Astrocyte (in vitro differentiated cells and primary cell): Measurements from ENCODE around the gene TRPM7. TPM values are rescaled to one million over a fixed set of nuclear protein-coding genes. Genes with fewer than 3 reads are reported as not detected.

Experiments
- DNase-seq: peaks from one replicate; pipeline ENCODE4 v3.0.0-alpha.2; 2010; ENCODE audit warnings: low read depth
- FAIRE-seq: peaks from 2 replicates; lab custom pipeline; 2011; peaks lifted over from hg19 to GRCh38; lab: Jason Lieb, UNC
- H2AFZ ChIP-seq: 2 replicates; pipeline ENCODE4 v1.6.0; 2012; ENCODE audit warnings: low read depth, low read length, inconsistent platforms
- H3K27ac ChIP-seq: 2 replicates; pipeline ENCODE4 v1.5.1; 2011; ENCODE audit warnings: low read depth, low read length, inconsistent platforms
- H3K27me3 ChIP-seq: 2 replicates; pipeline ENCODE4 v1.6.0; 2011; ENCODE audit warnings: low read length, inconsistent platforms; ENCODE audit not compliant: insufficient read depth
- H3K36me3 ChIP-seq: 2 replicates; pipeline ENCODE4 v1.5.1; 2011; ENCODE audit warnings: low read length, inconsistent platforms; ENCODE audit not compliant: insufficient read depth
- H3K4me1 ChIP-seq: 2 replicates; pipeline ENCODE4 v1.5.1; 2011; ENCODE audit warnings: low read length, inconsistent platforms; ENCODE audit not compliant: insufficient read depth
- H3K4me2 ChIP-seq: 2 replicates; pipeline ENCODE4 v1.6.0; 2012; ENCODE audit warnings: low read length, inconsistent platforms
- H3K4me3 ChIP-seq: 2 replicates; pipeline ENCODE4 v1.5.1; 2011; ENCODE audit warnings: low read depth, mild to moderate bottlenecking, low read length, inconsistent platforms; ENCODE audit not compliant: insufficient read depth
- H3K79me2 ChIP-seq: 2 replicates; pipeline ENCODE4 v1.6.0; 2012; ENCODE audit warnings: mild to moderate bottlenecking, low read length, inconsistent platforms; ENCODE audit not compliant: insufficient read depth
- H3K9ac ChIP-seq: 2 replicates; pipeline ENCODE4 v1.6.0; 2012; ENCODE audit warnings: mild to moderate bottlenecking, low read length, inconsistent platforms
- H3K9me3 ChIP-seq: 2 replicates; pipeline ENCODE4 v1.5.1; 2012; ENCODE audit warnings: low read depth, mild to moderate bottlenecking, low read length, inconsistent platforms; ENCODE audit not compliant: insufficient read depth
- H4K20me1 ChIP-seq: 2 replicates; pipeline ENCODE4 v1.6.0; 2012; ENCODE audit warnings: low read length, inconsistent platforms; ENCODE audit not compliant: insufficient read depth
- H3K27ac Mint-ChIP-seq: one replicate; pipeline ENCODE4 v1.8.0; 2021; ENCODE audit warnings: mild to moderate bottlenecking, mixed read lengths; ENCODE audit not compliant: unreplicated experiment
- H3K27me3 Mint-ChIP-seq: one replicate; pipeline ENCODE4 v1.8.0; 2021; ENCODE audit warnings: low read depth, mixed read lengths; ENCODE audit not compliant: unreplicated experiment
- H3K36me3 Mint-ChIP-seq: one replicate; pipeline ENCODE4 v1.8.0; 2021; ENCODE audit warnings: low read depth, mixed read lengths; ENCODE audit not compliant: unreplicated experiment
- H3K4me1 Mint-ChIP-seq: one replicate; pipeline ENCODE4 v1.8.0; 2021; ENCODE audit warnings: low read depth, mixed read lengths; ENCODE audit not compliant: unreplicated experiment
- H3K4me3 Mint-ChIP-seq: one replicate; pipeline ENCODE4 v1.8.0; 2021; ENCODE audit warnings: mild to moderate bottlenecking, moderate library complexity, mixed read lengths; ENCODE audit not compliant: unreplicated experiment
- H3K9me3 Mint-ChIP-seq: one replicate; pipeline ENCODE4 v1.8.0; 2021; ENCODE audit warnings: mild to moderate bottlenecking, mixed read lengths; ENCODE audit not compliant: unreplicated experiment
- EZH2 ChIP-seq: IDR thresholded peaks from 2 replicates; pipeline ENCODE4 v1.6.1; 2012; ENCODE audit warnings: mild to moderate bottlenecking, low read length, inconsistent platforms; ENCODE audit not compliant: insufficient read depth
- total RNA-seq: library from RNA; stranded (reverse); gene quantifications from 2 replicates; pipeline ENCODE4 v1.2.1, GENCODE V29; 2021
- TF ChIP-seq, protein P1 (sequence below): IDR thresholded peaks from 2 replicates; pipeline ENCODE4 v1.5.1; 2011; ENCODE audit warnings: low read depth, mild to moderate bottlenecking, inconsistent platforms, low read length, moderate library complexity; ENCODE audit not compliant: insufficient read depth

The TRPM7 gene
- total RNA-seq, 1 donor from 2014 or later, result 27.8 TPM

DNA sequence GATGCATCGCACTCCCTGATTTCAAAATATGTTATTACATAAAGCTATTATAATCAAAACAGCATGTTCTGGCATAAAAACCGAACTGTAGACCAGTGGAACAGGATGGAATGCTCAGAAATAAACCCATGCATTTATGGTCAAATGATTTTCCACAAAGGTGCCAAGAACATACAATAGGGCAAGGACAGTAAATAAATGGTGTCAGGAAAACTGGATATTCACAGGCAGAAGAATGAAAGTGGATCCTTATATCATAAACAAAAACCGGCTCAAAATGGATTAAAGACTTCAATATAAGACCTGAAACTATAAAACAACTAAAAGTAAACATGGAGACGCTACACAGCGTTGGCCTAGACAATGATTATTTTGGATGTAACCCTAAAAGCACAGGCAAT lies 162.7 kb downstream of the TRPM7 start:
- Histone ChIP-seq H4K20me1 (no peaks in the 10 kb centered on the region), H3K36me3 (no peaks in the 10 kb centered on the region), H3K9me3 (no peaks in the 10 kb centered on the region), H3K4me1 (no peaks in the 10 kb centered on the region), H3K27me3 (no peaks in the 10 kb centered on the region), H3K79me2 (no peaks in the 10 kb centered on the region), H3K4me3 (no peak overlapping the region), H2AFZ (no peak overlapping the region), H3K4me2 (no peak overlapping the region), H3K9ac (no peak overlapping the region), H3K27ac (no peak overlapping the region)
- no peaks in the 10 kb centered on the region for H3K36me3 Mint-ChIP-seq
- peaks cover 2% of the 10 kb centered on the region for H3K27me3 Mint-ChIP-seq
- peaks cover 2% of the 10 kb centered on the region for H3K9me3 Mint-ChIP-seq
- H3K4me3 Mint-ChIP-seq, result no peak overlapping the region
- no peaks in the 10 kb centered on the region for H3K4me1 Mint-ChIP-seq
- FAIRE-seq (no peak), DNase-seq (no peak)
- H3K27ac Mint-ChIP-seq, result no peak overlapping the region
- TF ChIP-seq EZH2, result no peak
- TF ChIP-seq, protein P1, sequence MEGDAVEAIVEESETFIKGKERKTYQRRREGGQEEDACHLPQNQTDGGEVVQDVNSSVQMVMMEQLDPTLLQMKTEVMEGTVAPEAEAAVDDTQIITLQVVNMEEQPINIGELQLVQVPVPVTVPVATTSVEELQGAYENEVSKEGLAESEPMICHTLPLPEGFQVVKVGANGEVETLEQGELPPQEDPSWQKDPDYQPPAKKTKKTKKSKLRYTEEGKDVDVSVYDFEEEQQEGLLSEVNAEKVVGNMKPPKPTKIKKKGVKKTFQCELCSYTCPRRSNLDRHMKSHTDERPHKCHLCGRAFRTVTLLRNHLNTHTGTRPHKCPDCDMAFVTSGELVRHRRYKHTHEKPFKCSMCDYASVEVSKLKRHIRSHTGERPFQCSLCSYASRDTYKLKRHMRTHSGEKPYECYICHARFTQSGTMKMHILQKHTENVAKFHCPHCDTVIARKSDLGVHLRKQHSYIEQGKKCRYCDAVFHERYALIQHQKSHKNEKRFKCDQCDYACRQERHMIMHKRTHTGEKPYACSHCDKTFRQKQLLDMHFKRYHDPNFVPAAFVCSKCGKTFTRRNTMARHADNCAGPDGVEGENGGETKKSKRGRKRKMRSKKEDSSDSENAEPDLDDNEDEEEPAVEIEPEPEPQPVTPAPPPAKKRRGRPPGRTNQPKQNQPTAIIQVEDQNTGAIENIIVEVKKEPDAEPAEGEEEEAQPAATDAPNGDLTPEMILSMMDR, result no peak

DNA sequence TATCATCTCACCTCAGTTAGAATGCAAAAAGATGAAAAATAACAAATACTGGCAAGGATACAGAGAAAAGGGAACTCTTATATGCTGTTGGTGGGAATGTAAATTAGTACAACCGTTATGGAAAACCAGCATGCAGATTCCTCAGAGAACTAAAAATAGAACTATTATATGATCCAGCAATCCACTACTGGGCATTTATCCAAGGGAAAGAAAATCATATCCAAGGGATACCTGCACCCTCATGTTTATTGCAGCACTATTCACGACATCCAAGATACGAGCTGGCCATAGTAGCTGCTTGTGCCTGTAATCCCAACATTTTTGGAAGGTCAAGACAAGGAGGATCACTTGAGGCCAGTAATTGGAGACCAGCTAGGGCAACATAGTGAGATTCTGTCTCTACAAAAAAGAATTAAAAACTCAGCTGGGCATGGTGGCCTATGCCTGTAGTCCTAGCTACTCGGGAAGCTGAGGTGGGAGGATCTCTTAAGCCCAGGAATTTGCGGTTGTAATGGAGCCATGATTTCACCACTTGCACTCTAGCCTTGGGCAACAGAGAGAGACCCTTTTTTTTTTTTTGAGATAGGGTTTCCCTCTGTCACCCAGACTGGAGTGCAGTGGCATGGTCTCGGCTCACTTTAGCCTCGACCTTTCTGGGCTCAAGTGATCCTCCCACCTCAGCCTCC lies 166.7 kb downstream of the TRPM7 start:
- H2AFZ ChIP-seq, result no peak overlapping the region
- H3K4me1 Mint-ChIP-seq, result no peaks in the 10 kb centered on the region
- no peaks in the 10 kb centered on the region for H3K9me3 Mint-ChIP-seq
- no peak overlapping the region for H3K4me2 ChIP-seq
- no peaks in the 10 kb centered on the region for H3K36me3 ChIP-seq
- H3K9ac ChIP-seq, result no peak overlapping the region
- no peak for FAIRE-seq
- peaks cover 2% of the 10 kb centered on the region for H3K27me3 Mint-ChIP-seq
- no peaks in the 10 kb centered on the region for H3K79me2 ChIP-seq
- no peak overlapping the region for H3K27ac Mint-ChIP-seq
- no peak for DNase-seq
- H3K4me3 Mint-ChIP-seq, result no peak overlapping the region
- H3K27me3 ChIP-seq, result no peaks in the 10 kb centered on the region
- TF ChIP-seq, protein P1, result no peak
- TF ChIP-seq EZH2, result no peak
- H3K4me3 ChIP-seq, result no peak overlapping the region
- no peak overlapping the region for H3K27ac ChIP-seq
- no peaks in the 10 kb centered on the region for H3K4me1 ChIP-seq
- no peaks in the 10 kb centered on the region for H3K9me3 ChIP-seq
- H4K20me1 ChIP-seq, result no peaks in the 10 kb centered on the region
- H3K36me3 Mint-ChIP-seq, result peaks cover 2% of the 10 kb centered on the region

DNA sequence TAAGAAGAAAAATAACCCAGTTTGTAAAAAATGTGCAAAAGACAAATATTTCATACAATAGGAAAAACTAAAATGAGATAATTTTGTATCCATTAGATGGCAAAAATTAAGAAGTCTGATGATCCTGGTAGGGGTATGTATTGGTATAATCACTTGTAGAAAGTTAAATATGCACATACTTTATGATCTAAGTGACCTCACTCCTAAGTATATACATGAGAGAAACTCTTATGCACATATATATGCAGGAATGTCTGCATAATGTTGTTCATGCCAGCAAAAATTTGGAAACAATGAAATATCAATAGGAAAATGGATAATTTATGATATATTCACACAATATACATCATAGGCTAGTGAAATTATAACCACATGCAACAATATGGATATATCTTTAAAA lies 173.6 kb downstream of the TRPM7 start:
- Histone ChIP-seq H3K36me3 (no peaks in the 10 kb centered on the region), H3K9ac (no peak overlapping the region), H3K4me1 (no peaks in the 10 kb centered on the region), H3K27me3 (no peaks in the 10 kb centered on the region), H3K9me3 (no peaks in the 10 kb centered on the region), H3K4me3 (no peak overlapping the region), H3K27ac (no peak overlapping the region), H4K20me1 (no peaks in the 10 kb centered on the region), H3K79me2 (no peaks in the 10 kb centered on the region), H2AFZ (no peak overlapping the region), H3K4me2 (no peak overlapping the region)
- no peaks in the 10 kb centered on the region for H3K9me3 Mint-ChIP-seq
- no peak for TF ChIP-seq EZH2
- TF ChIP-seq, protein P1, result no peak
- H3K27me3 Mint-ChIP-seq, result no peaks in the 10 kb centered on the region
- DNase-seq (no peak), FAIRE-seq (no peak)
- H3K4me3 Mint-ChIP-seq, result no peak overlapping the region
- peaks cover 2% of the 10 kb centered on the region for H3K36me3 Mint-ChIP-seq
- no peak overlapping the region for H3K27ac Mint-ChIP-seq
- no peaks in the 10 kb centered on the region for H3K4me1 Mint-ChIP-seq

Other genes starting within 250 kb of the TRPM7 start
- 0.34 TPM in 1 of 2 replicates, not detected in the other for gene USP50, start 140.1 kb downstream of the TRPM7 start, total RNA-seq
- gene SPPL2A, start 78.9 kb upstream of the TRPM7 start, total RNA-seq, result 56.0 and 58.5 TPM in 2 replicates
- gene AP4E1, start 221.9 kb upstream of the TRPM7 start, total RNA-seq, result 15.0 and 16.4 TPM in 2 replicates